Left forelimb (tissue), 1 donor: ENCODE data around the gene FAM20C.

Experiments used
- DNase-seq: peaks from one replicate; pipeline ENCODE4 v3.0.0-alpha.2; 2018; ENCODE audit warnings: low spot score

Gene FAM20C

DNA sequence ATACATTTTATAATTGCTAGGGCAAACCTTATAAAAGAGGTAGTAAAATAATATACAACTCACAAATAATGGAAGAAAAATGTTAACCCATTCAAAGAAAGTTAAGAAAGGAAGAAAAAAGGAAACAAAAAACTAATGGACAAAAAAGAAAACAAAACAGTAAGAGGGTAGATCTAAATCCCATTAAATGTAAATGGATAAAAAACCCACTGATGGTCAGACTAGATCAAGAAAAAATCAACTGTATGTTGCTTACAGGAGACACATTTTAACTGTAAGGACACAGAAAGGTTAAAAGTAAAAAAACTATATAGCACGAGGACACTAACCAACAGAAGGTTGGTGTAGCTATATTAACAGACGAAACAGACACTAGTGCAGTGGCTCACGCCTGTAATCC is 115.6 kb downstream of the FAM20C start:
- no peak for DNase-seq

DNA sequence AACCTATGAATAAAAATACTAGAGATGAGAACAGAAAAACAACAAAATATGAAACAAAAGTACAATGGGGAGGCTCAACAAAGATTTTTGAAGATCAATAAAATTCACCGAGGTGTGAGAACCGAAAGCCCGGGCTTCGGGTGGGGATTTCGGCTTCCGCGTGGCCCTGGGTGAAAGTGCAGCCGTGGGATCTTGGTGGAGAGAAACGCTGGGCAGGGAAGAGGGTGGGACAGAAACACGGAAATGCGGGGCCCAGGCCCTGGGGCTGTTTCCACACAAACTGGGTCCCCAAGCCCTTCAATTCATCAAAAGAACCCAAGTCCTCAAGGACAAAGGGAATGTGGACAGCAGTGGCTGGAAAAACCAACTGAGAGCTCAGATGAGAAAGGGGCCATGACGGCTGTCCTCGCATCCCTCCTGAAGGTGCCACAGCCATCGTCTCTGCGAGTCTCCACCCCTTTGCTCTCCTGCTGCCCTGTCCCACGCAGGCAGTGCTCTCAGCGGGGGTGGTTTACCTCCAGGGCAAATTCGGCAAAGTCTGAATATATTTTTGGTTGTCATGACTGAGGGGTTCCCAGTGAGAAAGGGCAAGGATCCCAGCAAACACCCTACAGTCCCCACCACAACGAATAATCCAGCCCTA is 117.3 kb downstream of the FAM20C start:
- no peak for DNase-seq
